ENCODE measurements around the gene ARFGEF3. TPM values are rescaled to one million over a fixed set of nuclear protein-coding genes. Genes with fewer than 3 reads are reported as not detected.

ARFGEF3 gene
- total and polyA plus RNA-seq, 10 of the 15 experiments (the other 5 are each of a cell fraction or from before 2014, with no cell fraction given), result under 0.01 to 0.08 (median 0.02) TPM; not detected in 1

- TF ChIP-seq RELB (IDR thresholded peaks at IDR 0.05; ENCODE audit: low read depth) (no peak), ZBTB4 (CRISPR knock-in tag; IDR thresholded peaks at IDR 0.05) (no peak), HDAC6 (IDR thresholded peaks at IDR 0.05; ENCODE audit: unreplicated experiment) (no peak), PRDM15 (CRISPR knock-in tag; IDR thresholded peaks at IDR 0.05) (no peak), SIX5 (IDR thresholded peaks at IDR 0.05; ENCODE audit: low read depth, low read length, severe bottlenecking) (no peak), IKZF1 (conservative IDR thresholded peaks at IDR 0.05) (no peak), SMC3 (IDR thresholded peaks at IDR 0.05; ENCODE audit: borderline replicate concordance, low read length) (no peak), NR2C1 (IDR thresholded peaks at IDR 0.05) (no peak), MTA2 (IDR thresholded peaks at IDR 0.05; ENCODE audit: low read depth) (no peak), ZBED1 (IDR thresholded peaks at IDR 0.05; ENCODE audit: borderline replicate concordance) (no peak), POU2F2 (IDR thresholded peaks at IDR 0.05; ENCODE audit: borderline replicate concordance, low read depth, low read length) (no peak), MEF2B (IDR thresholded peaks at IDR 0.05; ENCODE audit: partially characterized antibody, poor library complexity, severe bottlenecking) (no peak)
These were observed 106.5 kb downstream of the ARFGEF3 start (continued) for GRCh38 chr6:138267971-138268895.

Measured in GM12878 (cell line).